Neuronal stem cell (in vitro differentiated cells): Measurements from ENCODE around the gene DLG1.

Experiments used
- DNase-seq: peaks from one replicate; pipeline ENCODE4 v3.0.0-alpha.2; 2013; ENCODE audit warnings: low spot score
- H2AFZ ChIP-seq: one replicate; pipeline ENCODE4 v1.6.1; 2013; ENCODE audit warnings: mild to moderate bottlenecking, low read length, inconsistent platforms
- H2AK5ac ChIP-seq: 2 replicates; pipeline ENCODE4 v1.6.1; 2013; ENCODE audit warnings: low read depth, mild to moderate bottlenecking, inconsistent platforms, low read length, moderate library complexity, mixed read lengths
- H2BK120ac ChIP-seq: 2 replicates; pipeline ENCODE4 v1.6.1; 2013; ENCODE audit warnings: low read depth, mild to moderate bottlenecking, inconsistent platforms, low read length, moderate library complexity, mixed read lengths
- H2BK12ac ChIP-seq: one replicate; pipeline ENCODE4 v1.6.1; 2013; ENCODE audit warnings: low read length, inconsistent platforms
- H2BK15ac ChIP-seq: 2 replicates; pipeline ENCODE4 v1.6.1; 2013; ENCODE audit warnings: mild to moderate bottlenecking, low read length, inconsistent platforms, mixed read lengths
- H2BK5ac ChIP-seq: one replicate; pipeline ENCODE4 v1.6.1; 2013; ENCODE audit warnings: inconsistent platforms, mild to moderate bottlenecking, low read length, moderate library complexity
- H3K14ac ChIP-seq: one replicate; pipeline ENCODE4 v1.6.1; 2013; ENCODE audit warnings: low read length, inconsistent platforms
- H3K18ac ChIP-seq: 2 replicates; pipeline ENCODE4 v1.6.1; 2013; ENCODE audit warnings: low read length, inconsistent platforms
- H3K23ac ChIP-seq: 2 replicates; pipeline ENCODE4 v1.6.1; 2013; ENCODE audit warnings: low read depth, mild to moderate bottlenecking, mixed read lengths, low read length, inconsistent platforms; ENCODE audit not compliant: poor library complexity
- H3K27ac ChIP-seq: replicated peaks from 3 replicates; pipeline ENCODE4 v1.5.1; 2013; ENCODE audit warnings: low read length, inconsistent platforms
- H3K27me3 ChIP-seq, 3 experiments: 2 replicates each; pipeline ENCODE4 v1.6.1; 2013; ENCODE audit warnings: low read length in 3 of 3, mild to moderate bottlenecking in 2 of 3, inconsistent platforms in 1 of 3, low read depth in 1 of 3, mixed read lengths in 1 of 3, moderate library complexity in 1 of 3; ENCODE audit not compliant: control insufficient read depth in 3 of 3, insufficient read depth in 3 of 3
- H3K36me3 ChIP-seq, 2 donors: replicated peaks in 1 of 2; 2 replicates each; pipeline ENCODE4 v1.6.1; 2013; ENCODE audit warnings: low read length in 2 of 2; ENCODE audit not compliant: control insufficient read depth in 2 of 2, insufficient read depth in 2 of 2
- H3K4ac ChIP-seq: 2 replicates; pipeline ENCODE4 v1.6.1; 2013; ENCODE audit warnings: inconsistent platforms, mild to moderate bottlenecking, low read length, moderate library complexity
- H3K4me1 ChIP-seq, 2 donors: 1 replicate in 1 of 2; 2 replicates in 1 of 2; pipeline ENCODE4 v1.6.1; 2013; ENCODE audit warnings: low read length in 2 of 2, low read depth in 1 of 2; ENCODE audit not compliant: control insufficient read depth in 2 of 2, insufficient read depth in 1 of 2
- H3K4me2 ChIP-seq: one replicate; pipeline ENCODE4 v1.6.1; 2013; ENCODE audit warnings: mild to moderate bottlenecking, low read length, inconsistent platforms; ENCODE audit not compliant: insufficient read depth, poor library complexity, severe bottlenecking
- H3K4me3 ChIP-seq, 2 donors: 2 replicates each; pipeline ENCODE4 v1.5.1; 2013; ENCODE audit warnings: low read length in 2 of 2, mild to moderate bottlenecking in 2 of 2, inconsistent platforms in 1 of 2, moderate library complexity in 1 of 2
- H3K79me1 ChIP-seq: one replicate; pipeline ENCODE4 v1.6.1; 2013; ENCODE audit warnings: low read depth, mild to moderate bottlenecking, inconsistent platforms, low read length, moderate library complexity
- H3K9ac ChIP-seq: one replicate; pipeline ENCODE4 v1.6.1; 2013; ENCODE audit warnings: mild to moderate bottlenecking, low read depth, low read length, inconsistent platforms; ENCODE audit not compliant: poor library complexity
- H3K9me3 ChIP-seq, 2 donors: replicated peaks in 1 of 2; 2 replicates each; pipeline versions ENCODE3 to v1.6.1; 2013; ENCODE audit warnings: low read length in 2 of 2, mild to moderate bottlenecking in 2 of 2, inconsistent platforms in 1 of 2, low read depth in 1 of 2, mixed read lengths in 1 of 2, moderate library complexity in 1 of 2; ENCODE audit not compliant: control insufficient read depth in 2 of 2, insufficient read depth in 1 of 2
- H4K8ac ChIP-seq: one replicate; pipeline ENCODE4 v1.6.1; 2013; ENCODE audit warnings: low read depth, mild to moderate bottlenecking, inconsistent platforms, low read length, moderate library complexity
- H4K91ac ChIP-seq: one replicate; pipeline ENCODE4 v1.6.1; 2013; ENCODE audit warnings: low read length, low read depth, mild to moderate bottlenecking, inconsistent platforms; ENCODE audit not compliant: poor library complexity
- WGBS, 2 donors: extraction: QIAGEN DNeasy Blood & Tissue Kit; methylation state at CpG; one replicate each; pipeline ENCODE4 v1.1.7; 2013; ENCODE audit warnings: missing lambda C conversion rate in 2 of 2, mixed read lengths in 1 of 2; ENCODE audit not compliant: insufficient read length in 2 of 2, insufficient replicate concordance in 1 of 2; ENCODE audit errors: extremely low coverage in 2 of 2; 5-methylcytosine and 5-hydroxymethylcytosine counted together

The DLG1 gene

DNA sequence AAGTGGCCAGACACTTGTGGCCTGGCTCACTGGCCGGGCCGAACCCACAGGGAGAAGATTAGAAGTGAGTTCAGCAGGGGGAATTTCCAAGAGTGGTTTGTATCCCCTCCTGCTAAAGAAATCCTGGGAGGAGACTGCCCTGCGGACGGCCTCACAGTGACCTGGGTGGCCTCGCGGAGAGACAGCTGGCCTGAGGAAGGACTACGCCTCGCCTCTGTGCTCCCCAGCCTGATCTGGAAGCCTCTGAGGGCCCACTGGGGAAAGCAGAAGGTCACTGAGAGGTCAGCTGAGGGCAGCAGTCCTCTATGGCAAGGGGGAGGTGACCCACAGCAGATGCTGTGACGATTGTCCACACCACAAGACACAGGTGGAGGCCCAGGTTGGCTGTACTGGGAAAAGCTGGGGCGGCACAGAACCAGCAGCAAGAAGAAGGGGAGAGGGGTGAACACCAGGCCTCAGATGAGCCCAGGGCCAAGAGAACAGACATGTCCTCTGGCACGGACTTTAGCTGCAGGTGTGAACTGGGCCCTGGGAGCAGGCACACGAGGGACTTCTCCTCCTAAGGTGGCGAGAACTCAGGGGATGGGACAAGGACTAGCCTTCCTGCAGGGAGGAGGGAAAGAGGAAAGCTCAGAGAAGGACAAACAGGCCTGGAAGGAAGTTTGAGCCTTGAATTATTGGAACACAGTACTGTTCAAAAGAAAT, 37.2 kb upstream of the DLG1 start:
- Histone ChIP-seq H3K27ac (no peak overlapping the region), H3K27me3 (peaks cover 0 to 4% (median 0%) of the 10 kb centered on the region in 3 experiments), H3K9ac (no peak overlapping the region), H3K79me1 (no peaks in the 10 kb centered on the region), H3K36me3 (no peaks in the 10 kb centered on the region), H3K4me3 (no peak overlapping the region), H2AK5ac (peak overlapping the region; percentile 16), H3K4me1 (peaks cover 14 to 19% of the 10 kb centered on the region in 2 donors), H3K4ac (no peak overlapping the region), H3K18ac (peak overlapping the region; percentile 87), H2BK15ac (no peak overlapping the region), H2AFZ (no peak overlapping the region), H3K23ac (no peak overlapping the region), H3K4me2 (no peak overlapping the region), H2BK5ac (no peak overlapping the region), H3K9me3 (no peaks in the 10 kb centered on the region), H2BK120ac (no peak overlapping the region), H4K8ac (no peak overlapping the region), H2BK12ac (peak overlapping the region; percentile 68), H4K91ac (no peak overlapping the region), H3K14ac (no peak overlapping the region)
- no peak for DNase-seq
- no CpG with 5 or more reads among the region's 13 CpGs for WGBS, 2 donors

DNA sequence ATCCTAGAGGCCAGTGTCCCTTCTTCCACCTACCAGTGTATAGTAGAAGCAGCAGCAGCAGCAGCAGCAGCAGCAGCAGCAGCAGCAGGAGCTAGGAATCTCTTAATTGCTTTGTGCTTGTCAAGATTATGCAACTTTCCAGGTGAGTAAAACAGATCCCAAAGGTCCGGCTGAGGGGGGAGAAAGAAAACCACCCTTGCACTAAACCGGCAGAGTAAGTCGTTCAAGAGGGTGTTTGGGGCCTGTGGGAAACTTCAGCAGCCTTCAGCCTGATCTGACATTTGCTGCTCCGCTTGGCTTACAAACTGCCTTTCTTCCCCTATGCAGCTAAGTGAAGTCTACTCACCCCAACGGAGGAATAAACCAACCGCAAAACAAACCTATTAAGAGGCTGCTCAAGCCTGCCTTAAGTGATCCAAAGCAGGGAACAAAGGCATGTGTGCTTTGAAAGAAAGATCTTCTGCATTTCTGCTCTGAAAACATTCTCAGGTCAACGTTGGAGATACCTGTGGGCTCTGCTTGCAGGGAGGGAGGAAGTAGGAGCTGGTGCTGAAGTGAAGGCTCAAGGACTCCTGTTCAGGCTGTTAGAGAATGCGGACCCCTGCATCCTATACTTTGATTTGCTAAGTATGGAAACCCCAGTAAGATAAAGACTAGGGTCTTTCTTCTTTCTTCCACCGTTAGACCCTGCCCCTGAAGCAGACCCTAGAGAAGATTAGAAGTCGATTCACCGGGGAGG, 35.7 kb upstream of the DLG1 start:
- no peak overlapping the region for H3K4ac ChIP-seq
- H4K8ac ChIP-seq, result no peak overlapping the region
- H2BK15ac ChIP-seq, result no peak overlapping the region
- no peak for DNase-seq
- H2AFZ ChIP-seq, result peak overlapping the region; percentile 20
- no peak overlapping the region for H3K23ac ChIP-seq
- no peak overlapping the region for H3K18ac ChIP-seq
- WGBS, 2 donors, result no CpG with 5 or more reads among the region's 11 CpGs
- no peak overlapping the region for H4K91ac ChIP-seq
- no peak overlapping the region for H3K9ac ChIP-seq
- no peak overlapping the region for H3K14ac ChIP-seq
- peaks cover 6 to 13% of the 10 kb centered on the region in 2 donors for H3K4me1 ChIP-seq
- H2BK12ac ChIP-seq, result no peak overlapping the region
- no peak overlapping the region for H2BK120ac ChIP-seq
- no peaks in the 10 kb centered on the region for H3K79me1 ChIP-seq
- no peak overlapping the region for H3K4me3 ChIP-seq
- no peak overlapping the region for H2AK5ac ChIP-seq
- peaks cover 0 to 4% (median 0%) of the 10 kb centered on the region in 3 experiments for H3K27me3 ChIP-seq
- H3K9me3 ChIP-seq, result no peaks in the 10 kb centered on the region
- H3K36me3 ChIP-seq, result no peaks in the 10 kb centered on the region
- H3K27ac ChIP-seq, result no peak overlapping the region
- no peak overlapping the region for H2BK5ac ChIP-seq
- no peak overlapping the region for H3K4me2 ChIP-seq

DNA sequence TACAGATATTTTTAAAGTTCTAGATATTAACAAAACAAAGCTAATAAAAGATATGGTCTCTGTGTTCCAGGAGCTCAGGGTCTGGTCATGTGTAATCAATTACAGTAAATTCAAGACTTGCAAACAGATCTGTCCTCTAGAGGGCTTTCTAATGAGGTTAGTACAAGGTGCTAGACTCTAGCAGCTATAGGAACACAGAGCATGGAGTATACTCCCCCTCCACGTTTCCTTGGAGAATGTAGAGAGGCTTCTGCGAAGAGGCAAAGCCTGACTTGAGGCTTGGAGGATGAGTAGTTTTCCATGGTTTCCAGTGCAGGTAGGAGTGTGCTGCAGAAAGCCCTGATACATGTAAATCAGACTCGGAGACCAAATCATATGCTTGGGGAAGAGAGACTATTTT, 32.7 kb upstream of the DLG1 start:
- H2BK12ac ChIP-seq, result no peak overlapping the region
- H2BK120ac ChIP-seq, result no peak overlapping the region
- no peak overlapping the region for H2AFZ ChIP-seq
- H2AK5ac ChIP-seq, result no peak overlapping the region
- H3K79me1 ChIP-seq, result no peaks in the 10 kb centered on the region
- H4K91ac ChIP-seq, result no peak overlapping the region
- H2BK5ac ChIP-seq, result no peak overlapping the region
- no peak overlapping the region for H3K9ac ChIP-seq
- no peak overlapping the region for H4K8ac ChIP-seq
- H3K27ac ChIP-seq, result no peak overlapping the region
- no peaks in the 10 kb centered on the region for H3K36me3 ChIP-seq
- no peak overlapping the region for H3K4me2 ChIP-seq
- H3K4ac ChIP-seq, result no peak overlapping the region
- peaks cover 10 to 13% of the 10 kb centered on the region in 2 donors for H3K4me1 ChIP-seq
- no peak for DNase-seq
- H3K27me3 ChIP-seq, result peaks cover 0 to 4% (median 0%) of the 10 kb centered on the region in 3 experiments
- no peak overlapping the region for H3K14ac ChIP-seq
- H3K18ac ChIP-seq, result no peak overlapping the region
- H3K23ac ChIP-seq, result no peak overlapping the region
- no peak overlapping the region for H3K4me3 ChIP-seq
- no peaks in the 10 kb centered on the region for H3K9me3 ChIP-seq
- H2BK15ac ChIP-seq, result no peak overlapping the region
- no CpG with 5 or more reads among the region's 3 CpGs for WGBS, 2 donors

DNA sequence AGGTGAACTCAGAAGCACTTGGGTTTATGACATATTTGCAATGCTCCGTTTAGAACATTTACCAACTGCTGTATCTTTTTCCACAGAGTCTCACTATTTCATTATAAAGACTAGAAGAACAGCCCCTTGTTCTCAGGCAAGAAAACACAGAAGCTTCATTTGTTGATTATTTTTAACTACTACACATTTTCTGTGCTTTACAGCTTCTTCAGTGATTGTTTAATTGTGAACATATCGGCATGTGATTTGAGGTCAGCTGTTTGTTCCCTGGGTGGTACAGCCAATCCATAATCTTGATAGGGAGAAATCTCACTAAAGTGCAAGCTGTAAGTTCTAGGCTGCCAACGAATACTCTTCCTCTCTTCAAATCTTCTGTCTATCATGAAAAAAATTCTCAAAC, 31.0 kb upstream of the DLG1 start:
- no peaks in the 10 kb centered on the region for H3K9me3 ChIP-seq

More for the DNA sequence above, 31.0 kb upstream of the DLG1 start:
- Histone ChIP-seq H2BK12ac (no peak overlapping the region), H2BK5ac (no peak overlapping the region), H3K79me1 (no peaks in the 10 kb centered on the region), H3K4ac (no peak overlapping the region), H3K27me3 (no peaks in the 10 kb centered on the region), H3K9ac (no peak overlapping the region), H3K18ac (no peak overlapping the region), H2BK15ac (no peak overlapping the region), H3K14ac (no peak overlapping the region), H3K4me3 (no peak overlapping the region), H3K36me3 (no peaks in the 10 kb centered on the region), H2AK5ac (no peak overlapping the region), H4K91ac (no peak overlapping the region), H3K4me2 (no peak overlapping the region), H3K23ac (no peak overlapping the region), H3K4me1 (peaks cover 4 to 6% of the 10 kb centered on the region in 2 donors), H2BK120ac (no peak overlapping the region), H4K8ac (no peak overlapping the region), H3K27ac (no peak overlapping the region), H2AFZ (no peak overlapping the region)
- WGBS, 2 donors, result no CpG with 5 or more reads among the region's 3 CpGs
- no peak for DNase-seq
